GM21447 (cell line): ENCODE measurements around the gene SLC25A23.
A peak's percentile ranks its signal among the peaks of the same experiment; 100 is the strongest.
"Not testable (repeated sequence)": the region's sequence is repeated elsewhere in the genome, so short reads cannot be mapped to it uniquely, and the experiment has no call there.

Source experiments
- ATAC-seq: cut with Tn5 transposase; IDR thresholded peaks from one replicate; pipeline ENCODE4 v1.9.1; 2021; ENCODE audit not compliant: unreplicated experiment

The SLC25A23 gene

DNA sequence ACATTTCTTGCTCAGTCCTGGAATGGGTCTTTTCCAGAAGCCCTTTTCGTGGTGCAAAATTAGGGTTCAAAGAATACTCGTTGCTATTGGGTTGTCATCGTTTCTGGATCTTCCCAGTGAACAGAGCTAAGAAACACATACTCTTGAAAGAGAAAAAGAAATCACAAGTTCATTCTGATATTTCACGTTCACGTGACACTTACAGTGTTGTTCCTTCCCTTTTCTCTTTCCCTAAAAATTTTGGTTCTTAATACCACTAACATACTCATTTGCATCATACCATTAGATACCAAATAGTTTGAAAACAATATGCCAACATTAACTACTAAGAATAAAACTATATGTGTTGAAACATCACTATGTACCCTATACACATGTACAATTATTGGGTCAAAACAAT, 53.2 kb downstream of the SLC25A23 start:
- ATAC-seq, result no peak

DNA sequence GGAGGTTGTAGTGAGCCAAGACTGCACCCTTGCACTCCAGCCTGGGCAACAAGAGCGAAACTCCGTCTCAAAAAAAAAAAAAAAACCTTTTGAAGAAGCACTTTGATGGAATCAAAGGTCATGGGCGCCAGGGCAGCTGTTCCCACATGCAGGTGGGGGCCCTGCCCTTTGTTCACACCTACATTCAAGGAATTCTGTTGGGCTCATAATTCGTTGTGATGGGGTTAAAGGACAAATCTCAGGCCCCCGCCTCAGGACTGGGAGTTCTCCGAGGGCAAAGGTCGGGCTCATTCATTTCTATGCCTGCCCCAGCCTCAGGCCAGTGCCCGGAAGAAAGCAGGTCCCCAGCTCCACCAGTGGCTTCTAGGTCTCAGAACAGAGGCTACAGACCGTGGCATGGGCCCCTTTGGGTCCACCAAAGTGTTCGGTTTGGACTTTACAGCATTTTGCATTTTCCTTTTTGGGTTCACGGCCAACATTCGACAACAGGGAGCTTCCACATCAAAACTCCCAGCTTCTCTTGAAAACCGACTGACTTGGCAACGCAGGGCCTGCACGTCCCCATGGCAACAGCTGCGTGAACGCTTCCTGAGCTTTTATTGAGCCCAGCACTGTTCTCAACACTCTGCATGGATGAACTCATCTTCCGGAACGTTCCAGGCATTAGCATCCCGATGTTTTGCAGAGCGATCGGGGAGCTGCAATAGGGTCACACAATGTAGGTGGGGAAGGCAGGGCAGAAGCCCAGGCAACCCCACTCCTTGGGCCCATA, 56.6 kb downstream of the SLC25A23 start:
- ATAC-seq, result no peak

DNA sequence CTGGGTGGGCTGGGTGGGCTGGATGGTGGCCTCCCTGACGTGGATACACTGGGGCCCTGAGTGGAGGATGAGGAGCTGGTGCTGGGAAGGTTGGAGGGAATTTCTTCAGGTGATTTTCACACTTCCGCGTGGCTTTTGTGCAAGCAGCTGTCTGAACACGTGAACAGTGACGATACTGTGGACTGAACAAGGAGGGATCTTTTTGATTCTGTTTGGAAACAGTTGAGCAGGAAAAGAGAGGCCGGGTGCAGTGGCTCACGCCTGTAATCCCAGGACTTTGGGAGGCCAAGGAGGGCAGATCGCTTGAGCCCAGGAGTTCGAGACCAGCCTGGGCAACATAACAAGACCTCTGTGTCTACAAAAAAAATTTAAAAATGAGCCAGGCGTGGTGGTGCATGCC, 57.5 kb downstream of the SLC25A23 start:
- no peak for ATAC-seq

DNA sequence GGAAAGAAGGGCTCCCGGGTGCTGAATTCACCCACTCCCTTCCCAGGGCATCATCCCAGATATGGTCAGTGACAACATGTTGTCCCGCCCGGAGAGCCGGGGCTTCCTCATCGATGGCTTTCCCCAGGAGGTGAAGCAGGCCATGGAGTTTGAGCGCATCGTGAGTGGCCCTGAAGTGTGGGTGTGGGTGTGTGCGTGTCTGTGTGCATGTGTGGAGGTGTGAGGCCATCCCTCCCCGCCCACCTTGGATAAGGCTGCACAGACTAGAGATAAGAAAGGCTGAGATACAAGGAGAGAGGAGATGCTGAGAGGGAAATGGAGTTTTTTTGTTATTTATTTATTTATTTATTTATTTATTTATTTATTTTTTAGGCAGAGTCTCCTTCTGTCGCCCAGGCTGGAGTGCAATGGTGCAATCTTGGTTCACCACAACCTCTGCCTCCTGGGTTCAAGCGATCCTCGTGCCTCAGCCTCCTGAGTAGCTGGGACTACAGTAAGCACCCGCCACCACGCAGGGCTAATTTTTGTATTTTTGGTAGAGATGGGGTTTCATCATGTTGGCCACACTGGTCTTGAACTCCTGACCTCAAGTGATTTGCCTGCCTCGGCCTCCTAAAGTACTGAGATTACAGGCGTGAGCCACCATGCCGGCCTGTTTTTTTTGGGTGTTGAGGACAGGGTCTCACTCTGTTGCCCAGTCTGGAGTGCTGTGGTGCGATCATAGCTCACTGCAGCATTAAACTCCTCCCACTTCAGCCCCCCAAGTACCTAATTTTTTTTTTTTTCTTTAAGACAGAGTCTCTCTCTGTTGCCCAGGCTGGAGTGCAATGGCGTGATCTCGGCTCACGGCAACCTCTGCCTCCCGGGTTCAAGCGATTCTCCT, 59.3 kb downstream of the SLC25A23 start:
- not testable (repeated sequence) for ATAC-seq

DNA sequence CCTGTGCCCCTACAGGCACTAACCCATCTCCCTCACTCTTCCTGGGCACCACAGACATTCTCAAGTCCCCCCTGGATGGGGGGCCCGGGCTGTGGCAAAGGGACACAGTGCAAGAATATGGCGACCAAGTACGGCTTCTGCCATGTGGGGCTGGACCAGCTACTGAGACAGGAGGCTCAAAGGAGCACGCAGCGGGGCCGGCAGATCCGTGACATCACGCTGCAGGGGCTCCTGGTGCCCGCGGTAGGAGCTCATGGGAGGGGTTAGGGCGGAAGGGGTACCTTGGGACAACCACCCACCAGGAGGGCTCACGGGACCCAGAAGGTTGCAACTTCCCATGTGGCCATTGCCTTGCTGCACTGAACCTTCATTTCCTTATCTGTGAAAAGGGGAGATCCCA, 63.3 kb downstream of the SLC25A23 start:
- ATAC-seq, result no peak

DNA sequence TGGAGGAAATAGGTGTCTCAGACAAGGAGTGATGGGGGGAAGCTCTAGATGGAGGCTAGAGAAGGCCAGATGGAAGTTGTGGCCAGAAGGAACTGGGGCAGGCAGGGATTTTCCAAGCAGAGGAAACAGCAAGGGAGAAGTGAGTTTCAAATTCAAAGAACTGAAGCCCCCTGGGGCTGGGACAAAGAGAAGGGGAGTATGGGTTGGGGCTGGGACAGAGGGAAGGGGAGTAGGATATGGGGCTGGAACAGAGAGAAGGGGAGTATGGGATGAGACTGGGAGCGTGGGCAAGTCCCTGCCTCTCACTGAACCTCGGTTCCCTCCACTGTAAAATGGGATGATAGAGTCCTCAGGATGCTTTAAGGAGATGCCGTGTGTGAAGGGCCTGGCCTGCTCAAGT, 64.8 kb downstream of the SLC25A23 start:
- no peak for ATAC-seq

DNA sequence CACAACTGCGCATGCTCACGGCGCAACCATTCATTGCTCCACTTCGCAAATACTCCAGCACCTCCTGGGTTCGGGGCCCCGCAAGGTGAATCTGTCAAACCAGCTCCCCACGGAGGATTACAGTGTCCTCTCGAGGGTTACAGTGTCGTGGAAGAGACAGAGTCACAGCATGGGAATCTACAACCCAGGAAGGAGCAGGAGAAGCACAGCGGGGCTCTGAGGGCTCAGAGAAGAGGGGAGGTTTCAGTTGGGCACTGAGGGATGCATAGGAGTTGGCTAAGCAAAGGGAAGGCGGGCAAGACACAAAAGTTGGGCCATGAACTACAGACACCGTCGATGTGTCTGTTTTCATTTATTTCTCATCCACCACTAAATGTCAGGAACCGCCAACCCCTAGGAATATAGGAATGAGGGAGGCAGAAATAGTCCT, 65.6 kb downstream of the SLC25A23 start:
- ATAC-seq, result no peak

DNA sequence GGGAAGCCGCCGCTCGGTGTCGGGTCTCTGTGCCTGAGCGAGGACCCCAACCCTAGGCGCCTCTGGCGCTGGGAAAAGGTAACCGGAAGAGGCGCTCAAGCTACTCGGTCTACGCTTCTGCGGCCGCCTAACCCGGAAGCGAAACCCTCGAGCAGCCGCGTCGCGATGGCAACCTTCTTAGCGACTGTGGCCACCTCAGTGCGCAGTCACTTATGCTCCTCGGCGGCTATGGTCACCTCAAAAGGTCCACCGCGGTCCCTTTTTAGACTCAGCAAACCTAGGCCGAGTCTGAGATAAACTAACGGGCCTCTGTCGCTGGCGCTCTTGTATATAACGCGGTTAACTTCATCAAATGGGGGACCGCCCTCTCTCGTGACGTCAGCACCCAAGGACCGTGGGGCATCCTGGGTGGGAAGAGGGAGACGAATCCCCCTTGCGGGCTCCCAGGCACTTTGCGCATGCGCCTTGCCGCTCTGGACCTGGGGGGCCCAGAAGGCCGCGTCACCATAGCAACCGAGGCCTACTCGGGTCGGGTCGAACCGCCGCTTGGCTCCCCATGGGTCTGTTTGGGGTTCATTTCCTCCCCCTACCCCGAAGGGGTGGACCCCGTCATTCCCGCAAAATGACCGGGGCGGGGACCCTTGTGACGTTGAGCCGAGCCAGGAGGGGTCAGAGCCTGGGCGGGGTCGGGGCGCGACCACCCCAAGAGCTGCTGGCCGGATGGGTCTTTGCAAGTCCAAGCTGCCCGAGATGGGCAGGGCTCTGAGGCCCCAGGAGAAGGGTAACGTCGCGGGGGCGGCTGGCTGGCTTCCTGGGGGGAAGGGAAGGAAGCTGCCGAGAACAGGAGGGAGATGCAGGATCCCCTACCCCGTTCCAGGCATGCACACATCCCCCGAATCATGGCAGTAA, 66.3 kb downstream of the SLC25A23 start, which contains the start of gene GTF2F1:
GTF2F1 (minus strand) TSS at position 91 of the 909 bp plus-strand sequence. CDS start 169 bp downstream, outside the sequence.
- peak; percentile 71 for ATAC-seq

DNA sequence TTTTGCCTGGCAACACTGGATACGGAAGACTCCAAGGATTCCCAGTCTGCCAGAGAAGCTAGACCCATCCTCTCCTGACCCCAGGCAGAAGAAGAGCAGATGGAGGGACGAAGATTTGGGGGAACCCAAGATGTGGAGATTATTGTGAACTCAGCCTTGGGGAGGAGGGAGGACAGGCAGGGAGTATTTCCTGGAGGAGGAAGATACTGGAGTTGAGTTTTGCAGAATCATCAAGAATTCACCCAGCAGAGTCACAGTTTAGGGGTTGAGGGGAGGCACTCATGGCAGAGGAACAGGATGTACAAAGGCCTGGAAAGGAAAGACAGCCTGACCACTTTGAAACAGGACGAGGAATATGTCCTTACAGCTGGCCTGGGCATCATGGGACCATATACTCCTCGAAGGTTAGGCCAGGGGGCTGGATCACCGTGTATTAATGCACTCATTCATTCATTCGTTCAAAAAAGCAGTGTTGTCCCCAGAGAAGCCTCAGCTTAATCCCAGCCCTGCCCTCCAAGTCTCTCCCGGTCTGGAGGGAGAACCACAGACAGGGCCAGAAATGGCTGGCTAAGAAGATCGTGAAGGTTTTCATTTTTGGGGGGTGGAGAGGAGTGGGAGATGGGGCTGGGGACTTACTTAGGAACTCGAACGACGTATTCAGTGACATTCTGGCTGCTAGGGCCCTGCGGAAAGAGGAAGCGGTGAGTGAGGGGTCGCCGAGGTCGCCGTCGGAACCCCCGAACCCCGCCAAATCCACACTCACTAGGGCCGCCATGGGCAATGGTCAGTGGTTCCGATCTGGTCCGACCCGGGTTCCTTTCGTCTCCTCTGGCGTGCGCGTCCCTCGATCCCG, 67.1 kb downstream of the SLC25A23 start:
- ATAC-seq, result no peak
